G401.6 (cell line): Measurements from ENCODE around the gene GAREM1.
"Not testable (repeated sequence)": the region's sequence is repeated elsewhere in the genome, so short reads cannot be mapped to it uniquely, and the experiment has no call there.

Source experiments
- FAIRE-seq: peaks from 2 replicates; lab custom pipeline; 2012; peaks lifted over from hg19 to GRCh38; lab: Jason Lieb, UNC

GAREM1 gene

DNA sequence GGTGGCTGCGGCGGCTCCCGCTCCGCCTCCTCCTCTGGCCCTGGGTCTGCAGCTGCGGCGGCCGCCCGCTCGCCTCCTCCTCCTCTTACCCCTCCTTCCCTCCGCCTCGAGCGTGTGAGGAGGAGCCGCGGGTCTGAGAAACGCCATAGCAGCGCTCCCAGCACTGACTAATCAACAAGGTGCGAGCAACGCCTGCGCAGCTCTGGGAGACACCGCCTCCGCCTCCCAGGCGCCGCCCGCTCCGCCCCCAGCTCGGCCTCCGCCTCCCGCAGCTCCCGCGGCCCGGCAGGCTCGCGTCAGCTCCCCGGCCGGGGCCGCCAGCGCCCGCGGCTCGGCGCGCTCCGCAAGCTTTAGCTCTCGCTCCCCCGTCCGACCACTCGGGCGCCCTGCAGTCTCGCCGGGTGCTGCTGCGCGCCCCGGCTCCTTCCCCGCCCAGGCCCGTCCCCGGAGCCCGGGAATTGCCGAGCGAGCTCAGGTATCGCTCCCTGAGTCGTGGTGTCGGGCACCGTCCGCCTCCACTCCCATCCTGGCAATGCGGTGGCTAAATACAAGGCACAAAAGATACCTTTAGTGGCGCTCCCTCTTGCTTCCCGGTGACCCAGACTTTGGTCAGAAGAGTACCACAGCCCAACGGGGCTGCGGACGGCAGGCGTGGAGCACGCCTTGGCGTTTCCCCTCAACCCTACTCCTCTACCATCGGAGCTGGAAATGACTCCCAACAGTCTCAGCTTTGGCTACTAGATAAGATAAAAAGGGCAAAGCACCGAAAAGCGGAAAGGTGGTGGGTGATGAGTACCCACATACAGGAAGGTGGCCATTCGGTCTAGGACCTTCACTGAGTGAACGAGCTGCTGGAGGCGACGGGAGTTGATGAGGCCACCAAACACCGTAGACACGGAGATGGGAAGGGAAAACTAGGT is at the start of gene GAREM1:
Gene GAREM1 (minus strand): TSS at position 169 of the 920 bp plus-strand sequence. CDS start 454 bp downstream, outside the sequence.
- no peak for FAIRE-seq

DNA sequence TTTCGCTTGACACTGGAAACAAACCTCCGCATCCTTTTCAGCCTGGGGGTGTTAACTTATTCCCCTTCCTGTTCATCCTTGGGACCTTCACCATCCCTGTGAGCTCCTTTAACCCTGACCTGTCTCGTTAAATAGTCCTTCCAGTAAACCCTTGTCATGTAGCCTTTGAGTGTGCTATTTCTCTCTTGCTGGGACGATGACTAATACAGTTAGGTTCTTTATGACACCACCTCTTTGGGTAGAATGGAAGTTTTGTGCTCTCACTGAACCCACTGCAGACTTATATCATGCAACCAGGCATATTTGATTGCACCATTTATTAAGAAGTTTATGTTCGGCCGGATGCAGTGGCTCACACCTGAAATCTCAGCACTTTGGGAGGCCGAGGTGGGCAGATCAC is 40.5 kb upstream of the GAREM1 start:
- FAIRE-seq: no peak

DNA sequence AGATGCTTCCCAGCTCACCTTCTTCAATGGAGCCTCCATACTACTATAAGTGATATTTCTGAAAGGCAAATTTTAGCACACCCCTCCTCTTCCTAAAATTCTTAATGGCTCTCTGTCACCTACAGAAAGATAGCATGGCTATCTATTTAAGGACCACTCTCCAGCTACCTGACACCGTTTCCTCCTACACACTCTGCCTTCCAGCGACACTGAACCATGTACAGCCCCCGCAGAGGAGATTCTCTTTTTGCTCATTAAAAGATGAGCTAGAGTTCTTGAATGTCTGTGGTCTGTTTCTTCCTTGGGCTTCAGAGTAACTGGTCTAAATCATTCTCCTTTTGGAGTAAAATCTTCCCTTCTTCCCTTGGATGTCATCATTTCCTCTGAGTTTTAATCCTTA is 38.4 kb upstream of the GAREM1 start:
- no peak for FAIRE-seq

DNA sequence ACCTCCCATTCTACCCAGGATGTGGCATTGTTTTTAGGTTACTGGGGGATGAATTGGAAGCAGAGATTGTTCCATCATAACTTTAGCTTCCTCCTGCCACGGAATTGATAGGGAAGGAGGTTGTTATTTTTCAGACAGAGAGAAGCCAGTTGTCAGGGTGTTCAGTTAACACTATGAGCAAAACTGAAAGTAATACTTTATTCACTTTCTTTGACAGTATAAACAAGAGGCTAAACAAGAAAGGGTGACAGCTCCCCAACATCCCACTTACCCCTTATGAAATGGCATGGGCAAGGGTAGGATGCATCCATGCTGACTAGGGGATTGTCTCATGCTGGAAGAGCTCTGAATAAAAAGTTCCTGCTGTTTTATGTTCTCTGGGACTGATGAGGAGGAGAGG is 36.4 kb upstream of the GAREM1 start:
- FAIRE-seq: no peak

- no peak for FAIRE-seq
Measured at GRCh38 chr18:32502014-32502413, 31.3 kb upstream of the GAREM1 start.

GRCh38 chr18:32501242-32501641 is 30.6 kb upstream of the GAREM1 start:
- not testable (repeated sequence) for FAIRE-seq

DNA sequence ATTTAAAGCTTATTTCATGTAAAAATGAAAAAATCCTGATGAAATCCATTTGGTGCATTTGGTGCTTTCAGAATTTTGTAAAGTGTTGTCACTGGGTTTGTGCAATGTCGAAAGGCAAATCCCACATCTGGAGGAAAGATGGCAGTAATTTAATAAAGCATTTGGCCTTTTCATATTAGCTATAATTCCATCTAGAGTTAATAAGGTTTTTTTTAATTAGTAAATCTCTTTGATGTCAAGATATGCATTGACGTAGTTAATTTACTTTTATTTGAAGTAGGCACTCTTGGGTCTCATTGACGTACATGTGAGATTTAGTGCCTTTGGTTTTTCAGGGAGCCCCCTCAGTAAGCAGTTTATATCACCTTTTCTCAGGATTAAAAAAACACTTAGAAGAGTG is 12.3 kb upstream of the GAREM1 start:
- FAIRE-seq: no peak

DNA sequence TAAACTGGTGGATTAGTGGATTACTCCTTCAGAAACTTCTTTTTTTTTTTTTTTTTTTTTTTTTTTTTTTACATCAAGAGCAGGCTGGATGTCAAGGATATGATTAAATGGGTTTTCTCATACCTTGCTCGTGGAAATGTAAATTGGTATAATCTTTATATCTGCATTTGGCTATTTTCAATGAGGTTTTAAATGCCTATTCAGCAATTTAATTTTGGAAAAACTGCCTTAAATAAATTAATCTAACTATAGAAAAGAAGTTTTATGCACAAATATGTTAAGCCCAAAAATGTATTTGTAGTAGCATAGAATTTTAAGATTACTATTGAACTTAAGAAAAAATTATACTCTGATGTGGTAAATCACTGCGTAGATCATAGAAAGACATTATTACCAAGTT is 11.4 kb upstream of the GAREM1 start:
- no peak for FAIRE-seq

DNA sequence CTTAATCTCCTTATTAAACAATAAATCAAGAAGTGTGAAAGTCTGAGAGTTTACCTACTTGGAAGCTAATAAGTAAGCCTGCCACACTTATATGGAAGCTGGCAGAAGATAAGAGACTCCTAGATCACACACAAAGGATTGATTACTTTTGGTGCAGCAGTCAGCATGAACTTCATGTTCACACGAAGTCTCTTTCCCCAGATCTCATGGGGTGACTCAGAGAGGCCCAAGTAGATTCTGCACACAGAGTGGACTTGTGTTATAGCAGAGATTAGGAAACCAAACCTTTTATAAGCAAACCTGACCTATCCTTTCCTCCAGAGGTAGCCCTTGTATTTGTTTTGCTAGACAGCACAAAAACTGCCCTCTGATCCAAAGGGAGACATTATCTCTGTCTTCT is 9.9 kb upstream of the GAREM1 start:
- FAIRE-seq: no peak

DNA sequence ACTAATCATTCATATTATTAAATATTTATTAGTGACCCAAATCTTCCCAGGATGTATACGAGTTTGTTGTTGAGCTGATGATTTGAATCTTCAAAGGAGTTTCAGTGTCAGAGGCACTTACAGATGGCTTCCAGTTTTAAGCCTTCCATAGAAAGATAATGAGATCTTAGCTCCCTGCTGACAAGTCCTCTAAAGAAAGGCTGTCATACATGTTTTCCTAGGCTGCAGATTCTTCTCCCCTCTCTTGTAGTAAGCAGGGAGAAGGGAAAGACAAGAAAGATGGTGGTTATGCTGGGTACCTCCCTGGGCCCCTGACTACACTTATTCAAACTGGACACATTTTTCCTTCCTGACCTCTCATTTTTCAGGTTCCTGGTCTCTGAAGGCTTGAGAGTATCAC is 8.1 kb upstream of the GAREM1 start:
- no peak for FAIRE-seq

DNA sequence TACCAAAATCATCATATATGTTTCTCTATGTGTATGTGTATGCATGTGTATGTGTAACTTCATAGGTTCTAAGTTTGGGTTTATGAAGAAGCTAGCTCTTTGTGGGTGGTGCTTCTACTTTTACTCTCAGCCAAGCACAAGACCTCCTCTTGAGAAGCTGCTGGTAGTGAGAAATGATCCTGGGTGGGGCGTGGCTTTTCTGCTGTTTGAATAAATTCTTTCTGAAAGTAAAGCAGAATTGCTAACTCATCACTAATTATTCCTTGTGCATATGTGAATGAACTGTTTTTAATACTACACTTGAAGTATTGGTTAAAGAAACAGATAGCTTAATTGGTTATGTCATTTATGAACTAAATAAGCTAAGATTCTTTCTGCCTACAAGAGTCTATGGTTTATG is 7.6 kb upstream of the GAREM1 start:
- no peak for FAIRE-seq

- FAIRE-seq: no peak
Measured at GRCh38 chr18:32476106-32476505, 5.4 kb upstream of the GAREM1 start.

GRCh38 chr18:32475069-32475468 is 4.4 kb upstream of the GAREM1 start:
- not testable (repeated sequence) for FAIRE-seq

- no peak for FAIRE-seq
Measured at GRCh38 chr18:32473325-32473724, 2.6 kb upstream of the GAREM1 start.

DNA sequence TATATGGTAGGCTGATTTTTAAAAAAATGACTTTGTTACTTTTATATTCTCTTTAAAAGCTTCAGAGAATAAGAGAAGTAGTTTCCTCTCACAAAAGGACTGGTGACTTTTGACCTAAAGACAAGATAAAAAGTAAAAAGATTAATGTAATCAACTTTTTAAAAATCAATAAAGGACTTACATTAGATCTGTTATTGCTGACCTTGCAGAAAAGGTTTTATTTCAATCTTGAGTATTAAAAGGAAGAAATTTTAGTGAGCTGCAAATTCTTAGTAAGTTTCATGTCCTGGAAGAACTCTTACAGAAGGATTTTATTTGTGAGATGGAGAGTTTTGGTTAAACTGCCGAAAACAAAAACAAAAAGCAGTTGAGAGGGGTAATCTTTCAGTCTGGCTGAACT is 2.2 kb upstream of the GAREM1 start:
- FAIRE-seq: no peak

- FAIRE-seq: no peak
Measured at GRCh38 chr18:32470460-32470713, 295 bp downstream of the GAREM1 start.

- FAIRE-seq: no peak
Measured at GRCh38 chr18:32469691-32470459, 807 bp downstream of the GAREM1 start.

DNA sequence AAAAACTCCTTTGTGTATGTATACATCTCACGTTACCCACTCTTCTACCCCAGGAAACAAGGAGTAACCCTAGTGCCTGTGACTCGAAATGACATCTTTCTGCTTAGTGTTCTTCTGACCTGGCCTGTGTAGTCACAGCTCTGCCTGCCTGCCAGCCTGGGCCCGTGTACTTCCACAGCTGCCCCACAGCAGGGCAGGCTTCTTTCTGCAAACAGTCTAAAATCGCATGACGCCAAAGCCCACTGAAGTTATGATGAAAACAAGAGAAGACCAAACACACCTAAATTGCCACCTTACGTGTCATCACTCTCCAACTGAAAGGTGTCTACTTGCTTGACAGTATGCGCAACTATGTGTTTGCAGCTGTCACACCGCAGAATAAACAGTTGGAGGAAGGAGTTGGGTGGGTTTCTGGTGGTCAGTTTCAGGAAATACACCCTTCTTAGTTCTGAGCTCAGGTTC is 1.5 kb downstream of the GAREM1 start:
- FAIRE-seq: no peak

- no peak for FAIRE-seq
Measured at GRCh38 chr18:32468147-32468845, 2.4 kb downstream of the GAREM1 start.

DNA sequence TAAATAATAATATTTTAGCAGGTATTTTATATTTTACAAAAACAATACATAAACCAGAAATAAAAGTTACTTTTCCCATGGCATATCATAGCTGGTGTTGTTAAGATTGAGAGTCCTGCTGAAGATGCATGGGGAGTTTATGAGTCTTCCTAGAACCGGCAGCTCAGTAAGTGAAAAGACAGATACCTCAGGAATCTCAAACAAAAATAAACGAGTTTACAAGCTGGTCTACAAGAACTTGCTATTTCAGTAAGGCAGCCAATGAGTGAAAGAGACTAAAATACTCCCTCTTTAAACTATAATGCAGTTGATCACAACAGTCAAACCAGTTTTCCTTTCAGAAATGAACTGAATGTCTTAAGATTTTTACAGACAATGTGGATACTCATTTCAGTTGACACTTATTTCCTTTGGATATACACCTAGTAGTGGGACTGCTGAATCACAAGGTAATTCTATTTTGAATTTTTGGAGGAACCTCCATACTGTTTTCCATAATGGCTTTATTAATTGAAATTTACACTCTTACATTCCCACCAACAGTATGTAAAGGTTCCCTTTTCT is 8.9 kb downstream of the GAREM1 start:
- FAIRE-seq: no peak

DNA sequence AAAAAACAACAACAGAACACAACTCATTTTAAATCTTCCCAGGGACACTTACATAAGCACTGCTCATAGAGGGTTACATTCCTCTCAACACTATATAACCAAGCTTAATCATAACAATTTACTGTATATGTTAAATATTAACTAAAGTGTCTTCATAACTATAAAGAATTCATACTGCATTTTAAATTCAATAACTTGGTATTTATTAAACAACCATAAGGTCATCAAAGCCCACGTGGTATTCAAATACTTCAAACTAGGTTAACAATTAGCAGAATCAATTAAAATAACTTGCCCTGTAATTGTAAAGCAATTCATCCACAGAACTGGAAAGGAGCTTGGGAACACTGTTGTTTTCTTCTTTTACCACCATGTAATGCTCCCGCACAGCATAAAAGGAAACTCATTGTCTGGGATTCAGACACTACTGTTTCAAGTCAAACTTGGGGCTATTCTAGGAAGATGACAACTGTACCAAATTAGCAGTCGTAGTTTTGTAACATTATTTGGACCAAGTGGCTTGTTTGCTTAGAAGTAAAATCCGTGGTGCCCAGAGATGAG is 10.4 kb downstream of the GAREM1 start:
- FAIRE-seq: no peak

GRCh38 chr18:32459361-32460101 is 11.2 kb downstream of the GAREM1 start:
- no peak for FAIRE-seq
